GM19351 (cell line): Measurements from ENCODE around the gene TARS3.

Experiments used
- ATAC-seq: cut with Tn5 transposase; IDR thresholded peaks from one replicate; pipeline ENCODE4 v1.9.1; 2021; ENCODE audit warnings: mild to moderate bottlenecking, moderate library complexity; ENCODE audit not compliant: unreplicated experiment

Gene TARS3

GRCh38 chr15:101625980-101626379 lies 98.3 kb downstream of the TARS3 start:
- ATAC-seq: no peak

GRCh38 chr15:101625184-101625583 lies 99.1 kb downstream of the TARS3 start:
- no peak for ATAC-seq

- ATAC-seq: no peak
Observed at GRCh38 chr15:101623367-101624304, 100.6 kb downstream of the TARS3 start.

- no peak for ATAC-seq
Observed at GRCh38 chr15:101621961-101622360, 102.3 kb downstream of the TARS3 start.

- ATAC-seq: peak; percentile 47
Observed at GRCh38 chr15:101620671-101621070, 103.6 kb downstream of the TARS3 start.

- no peak for ATAC-seq
Observed at GRCh38 chr15:101619615-101619865, 104.7 kb downstream of the TARS3 start.

- no peak for ATAC-seq
Observed at GRCh38 chr15:101618851-101619614, 105.2 kb downstream of the TARS3 start.

GRCh38 chr15:101618076-101618475 lies 106.2 kb downstream of the TARS3 start:
- no peak for ATAC-seq

GRCh38 chr15:101617390-101617965 lies 106.8 kb downstream of the TARS3 start:
- ATAC-seq: no peak

GRCh38 chr15:101615986-101616848 lies 108.1 kb downstream of the TARS3 start:
- ATAC-seq: no peak

- ATAC-seq: no peak
Observed at GRCh38 chr15:101615414-101615985, 108.8 kb downstream of the TARS3 start.

GRCh38 chr15:101614761-101615160 lies 109.5 kb downstream of the TARS3 start:
- ATAC-seq: no peak

GRCh38 chr15:101614001-101614585 lies 110.2 kb downstream of the TARS3 start:
- no peak for ATAC-seq

GRCh38 chr15:101613130-101614000 lies 110.9 kb downstream of the TARS3 start:
- ATAC-seq: no peak

- no peak for ATAC-seq
Observed at GRCh38 chr15:101612676-101613075, 111.6 kb downstream of the TARS3 start.

GRCh38 chr15:101611580-101612299 lies 112.5 kb downstream of the TARS3 start:
- ATAC-seq: no peak

GRCh38 chr15:101611007-101611406 lies 113.3 kb downstream of the TARS3 start:
- ATAC-seq: no peak

- no peak for ATAC-seq
Observed at GRCh38 chr15:101610611-101611000, 113.7 kb downstream of the TARS3 start.
